Measurements from ENCODE around the gene ACIN1. TPM values are rescaled to one million over a fixed set of nuclear protein-coding genes. Genes with fewer than 3 reads are reported as not detected.
A peak's percentile ranks its signal among the peaks of the same experiment; 100 is the strongest.

The ACIN1 gene
- total and polyA plus RNA-seq, 9 of the 15 experiments (the other 6 are each of a cell fraction or from before 2014, with no cell fraction given): 5.0 to 196 (median 129) TPM

DNA sequence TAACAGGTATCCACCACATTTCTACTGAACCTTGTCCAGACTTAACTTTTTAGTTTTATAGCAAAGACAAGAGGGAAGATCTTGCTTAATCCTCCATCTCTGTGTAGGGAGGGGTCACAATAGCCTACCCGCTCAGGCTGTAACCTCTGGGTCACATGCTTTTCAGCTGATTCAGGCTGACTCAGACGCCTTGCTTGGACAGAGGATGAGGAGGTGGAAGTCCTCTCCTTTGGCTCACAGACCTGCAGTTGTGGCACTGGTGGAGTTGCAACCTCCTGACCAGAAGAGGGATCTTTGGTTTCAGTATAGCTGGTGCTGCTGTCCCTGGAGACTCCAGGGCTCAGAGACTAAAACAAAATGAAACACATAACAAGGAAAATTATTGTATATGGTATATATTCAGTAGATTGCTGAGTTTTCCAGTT is 16.2 kb downstream of the ACIN1 start (continued):
- TF ChIP-seq PCBP1 (IDR thresholded peaks at IDR 0.05; ENCODE audit: low read depth, low read length, poor library complexity, severe bottlenecking): no peak
- peak in 1 of 2 experiments; percentile 47; a peak in 2 of 4 replicates for TF ChIP-seq FOXK2 (conservative IDR thresholded peaks at IDR 0.05 in 1 of 2, IDR thresholded peaks at IDR 0.05 in 1 of 2; ENCODE audit: low read depth in 2 of 2)
- no peak for TF ChIP-seq RFX5 (IDR thresholded peaks at IDR 0.05; ENCODE audit: low read depth, low read length)
- TF ChIP-seq, protein P1, sequence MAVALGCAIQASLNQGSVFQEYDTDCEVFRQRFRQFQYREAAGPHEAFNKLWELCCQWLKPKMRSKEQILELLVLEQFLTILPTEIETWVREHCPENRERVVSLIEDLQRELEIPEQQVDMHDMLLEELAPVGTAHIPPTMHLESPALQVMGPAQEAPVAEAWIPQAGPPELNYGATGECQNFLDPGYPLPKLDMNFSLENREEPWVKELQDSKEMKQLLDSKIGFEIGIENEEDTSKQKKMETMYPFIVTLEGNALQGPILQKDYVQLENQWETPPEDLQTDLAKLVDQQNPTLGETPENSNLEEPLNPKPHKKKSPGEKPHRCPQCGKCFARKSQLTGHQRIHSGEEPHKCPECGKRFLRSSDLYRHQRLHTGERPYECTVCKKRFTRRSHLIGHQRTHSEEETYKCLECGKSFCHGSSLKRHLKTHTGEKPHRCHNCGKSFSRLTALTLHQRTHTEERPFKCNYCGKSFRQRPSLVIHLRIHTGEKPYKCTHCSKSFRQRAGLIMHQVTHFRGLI (CRISPR knock-in tag; IDR thresholded peaks at IDR 0.05): 0 out of 2 replicates have a peak, but pooled peaks have one; percentile 34
- TF ChIP-seq, protein P2, sequence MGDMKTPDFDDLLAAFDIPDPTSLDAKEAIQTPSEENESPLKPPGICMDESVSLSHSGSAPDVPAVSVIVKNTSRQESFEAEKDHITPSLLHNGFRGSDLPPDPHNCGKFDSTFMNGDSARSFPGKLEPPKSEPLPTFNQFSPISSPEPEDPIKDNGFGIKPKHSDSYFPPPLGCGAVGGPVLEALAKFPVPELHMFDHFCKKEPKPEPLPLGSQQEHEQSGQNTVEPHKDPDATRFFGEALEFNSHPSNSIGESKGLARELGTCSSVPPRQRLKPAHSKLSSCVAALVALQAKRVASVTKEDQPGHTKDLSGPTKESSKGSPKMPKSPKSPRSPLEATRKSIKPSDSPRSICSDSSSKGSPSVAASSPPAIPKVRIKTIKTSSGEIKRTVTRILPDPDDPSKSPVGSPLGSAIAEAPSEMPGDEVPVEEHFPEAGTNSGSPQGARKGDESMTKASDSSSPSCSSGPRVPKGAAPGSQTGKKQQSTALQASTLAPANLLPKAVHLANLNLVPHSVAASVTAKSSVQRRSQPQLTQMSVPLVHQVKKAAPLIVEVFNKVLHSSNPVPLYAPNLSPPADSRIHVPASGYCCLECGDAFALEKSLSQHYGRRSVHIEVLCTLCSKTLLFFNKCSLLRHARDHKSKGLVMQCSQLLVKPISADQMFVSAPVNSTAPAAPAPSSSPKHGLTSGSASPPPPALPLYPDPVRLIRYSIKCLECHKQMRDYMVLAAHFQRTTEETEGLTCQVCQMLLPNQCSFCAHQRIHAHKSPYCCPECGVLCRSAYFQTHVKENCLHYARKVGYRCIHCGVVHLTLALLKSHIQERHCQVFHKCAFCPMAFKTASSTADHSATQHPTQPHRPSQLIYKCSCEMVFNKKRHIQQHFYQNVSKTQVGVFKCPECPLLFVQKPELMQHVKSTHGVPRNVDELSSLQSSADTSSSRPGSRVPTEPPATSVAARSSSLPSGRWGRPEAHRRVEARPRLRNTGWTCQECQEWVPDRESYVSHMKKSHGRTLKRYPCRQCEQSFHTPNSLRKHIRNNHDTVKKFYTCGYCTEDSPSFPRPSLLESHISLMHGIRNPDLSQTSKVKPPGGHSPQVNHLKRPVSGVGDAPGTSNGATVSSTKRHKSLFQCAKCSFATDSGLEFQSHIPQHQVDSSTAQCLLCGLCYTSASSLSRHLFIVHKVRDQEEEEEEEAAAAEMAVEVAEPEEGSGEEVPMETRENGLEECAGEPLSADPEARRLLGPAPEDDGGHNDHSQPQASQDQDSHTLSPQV (IDR thresholded peaks at IDR 0.05): peak; percentile 90
- TF ChIP-seq ETS2 (tag; IDR thresholded peaks at IDR 0.05; ENCODE audit: borderline replicate concordance, poor library complexity, severe bottlenecking): no peak
- TF ChIP-seq PTTG1 (tag; IDR thresholded peaks at IDR 0.05; ENCODE audit: low read depth): 0 out of 2 replicates have a peak, but pooled peaks have one; percentile 49
- peak; percentile 88 for TF ChIP-seq ZNF175 (CRISPR knock-in tag; IDR thresholded peaks at IDR 0.05; ENCODE audit: low read depth)
- TF ChIP-seq RBM39 (optimal IDR thresholded peaks at IDR 0.05; ENCODE audit: low read depth, low read length): no peak
- TF ChIP-seq ZNF316 (IDR thresholded peaks at IDR 0.05): peak; percentile 91
- TF ChIP-seq ZNF79 (CRISPR knock-in tag; IDR thresholded peaks at IDR 0.05; ENCODE audit: low read depth): no peak
- TF ChIP-seq, protein P3, sequence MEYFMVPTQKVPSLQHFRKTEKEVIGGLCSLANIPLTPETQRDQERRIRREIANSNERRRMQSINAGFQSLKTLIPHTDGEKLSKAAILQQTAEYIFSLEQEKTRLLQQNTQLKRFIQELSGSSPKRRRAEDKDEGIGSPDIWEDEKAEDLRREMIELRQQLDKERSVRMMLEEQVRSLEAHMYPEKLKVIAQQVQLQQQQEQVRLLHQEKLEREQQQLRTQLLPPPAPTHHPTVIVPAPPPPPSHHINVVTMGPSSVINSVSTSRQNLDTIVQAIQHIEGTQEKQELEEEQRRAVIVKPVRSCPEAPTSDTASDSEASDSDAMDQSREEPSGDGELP (CRISPR knock-in tag; IDR thresholded peaks at IDR 0.05; ENCODE audit: borderline replicate concordance): peak; percentile 99
- peak; percentile 23 for TF ChIP-seq ZNF766 (CRISPR knock-in tag; conservative IDR thresholded peaks at IDR 0.05)
- TF ChIP-seq, protein P4, sequence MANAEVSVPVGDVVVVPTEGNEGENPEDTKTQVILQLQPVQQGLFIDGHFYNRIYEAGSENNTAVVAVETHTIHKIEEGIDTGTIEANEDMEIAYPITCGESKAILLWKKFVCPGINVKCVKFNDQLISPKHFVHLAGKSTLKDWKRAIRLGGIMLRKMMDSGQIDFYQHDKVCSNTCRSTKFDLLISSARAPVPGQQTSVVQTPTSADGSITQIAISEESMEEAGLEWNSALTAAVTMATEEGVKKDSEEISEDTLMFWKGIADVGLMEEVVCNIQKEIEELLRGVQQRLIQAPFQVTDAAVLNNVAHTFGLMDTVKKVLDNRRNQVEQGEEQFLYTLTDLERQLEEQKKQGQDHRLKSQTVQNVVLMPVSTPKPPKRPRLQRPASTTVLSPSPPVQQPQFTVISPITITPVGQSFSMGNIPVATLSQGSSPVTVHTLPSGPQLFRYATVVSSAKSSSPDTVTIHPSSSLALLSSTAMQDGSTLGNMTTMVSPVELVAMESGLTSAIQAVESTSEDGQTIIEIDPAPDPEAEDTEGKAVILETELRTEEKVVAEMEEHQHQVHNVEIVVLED (CRISPR knock-in tag; IDR thresholded peaks at IDR 0.05): no peak
- TF ChIP-seq NFE2 (IDR thresholded peaks at IDR 0.05; ENCODE audit: low read depth): peak; percentile 74; the same call in 1 of the 2 replicates
- TF ChIP-seq, protein P5, sequence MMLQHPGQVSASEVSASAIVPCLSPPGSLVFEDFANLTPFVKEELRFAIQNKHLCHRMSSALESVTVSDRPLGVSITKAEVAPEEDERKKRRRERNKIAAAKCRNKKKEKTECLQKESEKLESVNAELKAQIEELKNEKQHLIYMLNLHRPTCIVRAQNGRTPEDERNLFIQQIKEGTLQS (IDR thresholded peaks at IDR 0.05): peak; percentile 90
- TF ChIP-seq, protein P5 (CRISPR knock-in tag; conservative IDR thresholded peaks at IDR 0.05): peak; percentile 46; the same call in 1 of the 2 replicates
- TF ChIP-seq PTBP1 (IDR thresholded peaks at IDR 0.05; ENCODE audit: low read depth, low read length): no peak

All from K562 (cell line).